HG02884 (cell line): ENCODE results near the gene MAP7.
"Not testable (repeated sequence)": the region's sequence is repeated elsewhere in the genome, so short reads cannot be mapped to it uniquely, and the experiment has no call there.

ENCODE experiments used
- ATAC-seq: cut with Tn5 transposase; IDR thresholded peaks from one replicate; pipeline ENCODE4 v1.9.1; 2021; ENCODE audit warnings: mild to moderate bottlenecking, moderate library complexity; ENCODE audit not compliant: unreplicated experiment

MAP7 gene

GRCh38 chr6:136471922-136472321 lies 78.3 kb downstream of the MAP7 start:
- no peak for ATAC-seq

GRCh38 chr6:136471372-136471771 lies 78.8 kb downstream of the MAP7 start:
- ATAC-seq = no peak

- ATAC-seq = no peak
Observed at GRCh38 chr6:136470044-136470443, 80.2 kb downstream of the MAP7 start.

DNA sequence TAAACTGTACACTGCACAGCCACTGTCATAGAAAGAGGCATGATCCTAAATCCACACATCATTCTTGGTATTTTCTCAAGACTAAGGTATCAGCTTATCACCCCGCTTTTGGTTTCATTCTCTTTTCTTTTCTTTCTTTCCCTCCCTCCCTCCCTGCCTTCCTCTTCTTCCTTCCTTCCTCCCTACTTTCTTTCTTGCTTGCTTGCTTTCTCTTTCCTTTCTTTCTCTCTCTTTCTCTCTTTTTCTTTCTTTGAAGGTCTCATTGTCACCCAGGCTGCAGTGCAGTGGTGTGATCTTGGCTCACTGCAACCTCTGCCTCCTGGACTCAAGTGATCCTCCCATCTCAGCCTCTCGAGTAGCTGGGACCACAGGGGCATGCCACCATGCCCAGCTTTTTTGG lies 81.1 kb downstream of the MAP7 start:
- ATAC-seq = no peak

- ATAC-seq = no peak
Observed at GRCh38 chr6:136468711-136469110, 81.5 kb downstream of the MAP7 start.

DNA sequence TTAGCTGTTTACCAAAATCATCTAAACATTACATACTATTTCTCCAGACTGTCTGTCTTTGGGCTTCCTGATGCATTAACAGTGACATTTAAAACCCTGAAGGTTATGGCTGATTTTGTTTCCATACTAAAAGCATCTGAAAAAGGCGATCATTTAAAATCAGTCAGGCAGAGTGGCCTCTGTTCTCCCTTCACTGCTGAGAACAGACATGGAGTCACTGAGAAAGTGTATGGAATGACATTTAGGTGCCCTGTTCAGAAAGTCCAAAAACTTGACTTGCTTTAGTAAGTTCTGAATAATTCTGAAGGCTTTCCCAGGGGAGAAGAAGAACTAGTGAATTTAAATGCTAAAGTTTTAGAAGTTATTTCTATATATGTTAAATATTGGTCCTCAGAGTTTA lies 83.0 kb downstream of the MAP7 start:
- no peak for ATAC-seq

DNA sequence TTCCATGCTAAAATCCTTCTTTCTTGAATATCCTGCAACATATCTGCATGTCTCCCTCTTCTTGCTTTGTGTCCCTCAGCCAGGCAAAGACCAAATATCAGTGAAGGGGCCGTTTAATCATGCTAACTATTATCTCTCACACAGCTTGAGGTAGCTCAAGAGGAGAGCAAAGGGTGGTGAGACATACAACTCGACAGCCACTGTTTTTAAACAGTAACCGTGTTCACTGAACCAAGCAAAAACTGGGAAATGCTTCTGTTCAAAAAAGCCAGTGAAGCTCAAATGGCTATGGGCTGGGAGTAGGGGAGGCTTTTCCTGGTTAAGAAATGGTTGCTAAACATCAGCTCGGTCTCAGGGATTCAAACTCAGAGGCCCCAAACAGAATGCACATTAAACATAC lies 83.4 kb downstream of the MAP7 start:
- ATAC-seq = no peak

DNA sequence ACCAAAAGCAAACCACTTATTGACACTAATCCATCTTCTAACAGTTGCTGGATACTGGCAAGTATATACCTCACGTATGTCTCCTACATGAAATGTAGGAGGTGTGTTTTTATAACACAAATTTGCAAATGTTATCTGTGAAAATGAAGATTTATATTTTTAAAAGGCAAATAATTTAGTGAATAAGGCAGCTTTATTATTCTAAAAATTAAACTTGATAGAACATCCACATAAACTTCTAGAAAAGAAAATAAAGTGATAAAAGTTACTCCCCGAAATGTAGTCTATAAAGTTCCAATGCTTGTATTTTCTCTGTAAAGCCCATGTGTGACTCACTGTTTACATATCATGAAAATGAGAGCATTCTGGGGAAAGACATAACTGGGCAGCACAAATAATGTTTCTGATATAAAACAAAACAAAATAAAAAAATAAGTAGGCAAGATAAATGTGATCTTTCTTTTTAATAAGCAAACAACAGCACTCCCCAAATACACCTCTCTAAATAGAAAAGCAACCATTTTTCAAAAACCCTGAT lies 84.4 kb downstream of the MAP7 start:
- ATAC-seq = no peak

GRCh38 chr6:136464874-136465273 lies 85.3 kb downstream of the MAP7 start:
- no peak for ATAC-seq

- peak; percentile 66 for ATAC-seq
Observed at GRCh38 chr6:136464148-136464547, 86.1 kb downstream of the MAP7 start.

GRCh38 chr6:136463743-136464142 lies 86.5 kb downstream of the MAP7 start:
- peak; percentile 20 for ATAC-seq

- no peak for ATAC-seq
Observed at GRCh38 chr6:136446579-136447187, 103.5 kb downstream of the MAP7 start.

GRCh38 chr6:136446145-136446544 lies 104.1 kb downstream of the MAP7 start:
- no peak for ATAC-seq

GRCh38 chr6:136445063-136445462 lies 105.2 kb downstream of the MAP7 start:
- no peak for ATAC-seq

DNA sequence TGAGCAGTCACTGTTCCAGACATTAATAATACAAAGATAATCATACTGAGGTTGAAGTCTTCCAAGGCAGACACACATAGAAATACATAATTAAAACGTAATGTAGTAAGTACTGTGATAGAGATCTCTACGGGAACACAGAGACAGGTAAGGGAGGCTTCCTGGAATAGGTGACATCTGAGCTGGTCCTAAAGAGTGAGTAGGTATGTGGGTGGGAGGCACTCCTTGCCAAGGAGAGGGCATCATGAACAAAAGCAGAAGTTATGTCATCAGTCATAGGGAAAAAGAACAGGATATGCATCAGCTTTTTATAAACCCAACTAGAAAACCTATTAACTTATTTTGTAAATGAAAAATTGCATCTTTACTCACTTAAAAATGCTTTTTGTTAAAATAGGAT lies 110.0 kb downstream of the MAP7 start:
- ATAC-seq = no peak

GRCh38 chr6:136439514-136440190 lies 110.6 kb downstream of the MAP7 start:
- ATAC-seq = no peak

- no peak for ATAC-seq
Observed at GRCh38 chr6:136438441-136438840, 111.8 kb downstream of the MAP7 start.

GRCh38 chr6:136437246-136437645 lies 113.0 kb downstream of the MAP7 start:
- ATAC-seq = no peak

- ATAC-seq = no peak
Observed at GRCh38 chr6:136435101-136435500, 115.1 kb downstream of the MAP7 start.

DNA sequence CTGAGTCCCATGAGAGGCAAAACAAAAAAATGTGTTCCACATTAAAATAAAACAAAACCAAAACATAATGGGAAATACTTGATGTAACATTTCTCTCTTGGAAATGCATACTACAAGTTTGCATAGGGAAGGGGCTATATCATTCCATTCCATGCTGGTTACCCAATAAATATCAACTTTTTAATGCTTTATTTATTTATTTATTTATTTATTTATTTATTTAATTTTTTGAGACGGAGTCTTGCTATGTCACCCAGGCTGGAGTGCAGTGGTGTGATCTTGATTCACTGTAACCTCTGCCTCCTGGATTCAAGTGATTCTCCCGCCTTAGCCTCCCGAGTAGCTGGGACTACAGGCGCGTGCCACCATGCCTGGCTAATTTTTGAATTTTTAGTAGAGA lies 118.9 kb downstream of the MAP7 start:
- ATAC-seq = not testable (repeated sequence)

DNA sequence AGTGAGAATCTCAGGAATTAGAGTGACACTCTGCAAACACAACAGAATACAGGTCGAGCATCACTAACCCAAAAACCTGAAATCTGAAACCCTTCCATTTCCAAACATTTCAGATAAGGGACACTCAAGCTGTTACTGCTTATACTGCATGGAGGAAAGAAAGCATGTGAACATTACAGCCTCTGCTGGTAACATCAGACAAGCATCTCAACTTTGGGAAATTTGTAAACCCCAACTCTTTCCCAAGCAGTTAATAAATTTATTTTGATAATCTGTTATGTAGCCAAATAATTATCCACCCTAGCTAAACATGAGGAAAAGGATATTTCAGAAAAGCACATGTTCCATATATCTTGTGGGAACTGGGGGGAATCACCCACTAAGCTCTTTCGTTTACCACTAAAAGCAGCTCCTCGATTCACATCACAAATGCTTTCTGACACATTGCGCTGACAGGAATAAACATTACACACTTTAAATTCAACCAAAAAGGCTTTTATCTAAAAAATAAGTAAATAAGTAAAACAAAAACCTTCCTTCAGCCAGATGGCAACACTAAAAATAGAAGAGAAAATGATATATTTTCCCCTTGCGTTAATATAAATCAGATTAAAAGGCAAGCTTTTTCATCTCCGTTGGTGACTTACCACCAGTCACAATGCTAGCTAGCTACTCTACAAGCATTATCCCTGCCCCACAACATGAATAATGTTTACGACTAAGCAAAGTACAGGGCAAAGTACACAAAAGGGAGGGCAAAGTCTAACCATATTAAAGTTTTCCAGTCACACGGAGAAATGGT lies 120.8 kb downstream of the MAP7 start:
- no peak for ATAC-seq

DNA sequence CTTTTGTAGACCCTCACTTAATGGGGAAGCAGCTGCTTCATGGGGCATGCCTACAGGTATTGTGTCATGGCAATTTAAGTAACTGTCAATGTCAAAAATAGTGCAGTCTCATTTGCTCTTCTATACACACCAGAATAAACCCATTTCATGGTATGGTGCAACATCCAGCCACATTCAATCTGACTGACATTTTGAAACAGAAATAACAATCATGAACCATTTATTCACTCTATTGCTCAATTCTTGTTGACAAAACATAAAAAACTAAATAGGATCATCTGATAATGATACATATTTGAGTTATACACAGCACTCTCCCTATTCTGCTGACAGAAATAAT lies 122.9 kb downstream of the MAP7 start:
- ATAC-seq = no peak
